HG02943 (cell line): ENCODE data around the gene CFAP68.
A peak's percentile ranks its signal among the peaks of the same experiment; 100 is the strongest.

Experiments
- ATAC-seq: cut with Tn5 transposase; IDR thresholded peaks from one replicate; pipeline ENCODE4 v1.9.1; 2021; ENCODE audit warnings: mild to moderate bottlenecking, low read depth, moderate library complexity; ENCODE audit not compliant: unreplicated experiment

The CFAP68 gene

GRCh38 chr11:111878849-111879636, at the start of gene CFAP68, which contains the start of gene FDXACB1:
TSS of gene CFAP68 (plus strand) at chr11:111879541. CDS start at chr11:111879561, 20 bp downstream.
TSS of gene FDXACB1 (minus strand) at chr11:111879165. CDS start at chr11:111879132, 33 bp downstream.
- peak; percentile 95 for ATAC-seq

GRCh38 chr11:111833524-111833923, 45.8 kb upstream of the CFAP68 start:
- no peak for ATAC-seq

GRCh38 chr11:111834432-111835163, 44.7 kb upstream of the CFAP68 start:
- no peak for ATAC-seq

GRCh38 chr11:111835665-111836064, 43.7 kb upstream of the CFAP68 start:
- no peak for ATAC-seq

- no peak for ATAC-seq
These were observed 43.2 kb upstream of the CFAP68 start for GRCh38 chr11:111836162-111836561.

GRCh38 chr11:111836721-111837120, 42.6 kb upstream of the CFAP68 start:
- ATAC-seq = peak; percentile 79

GRCh38 chr11:111837366-111837891, 41.9 kb upstream of the CFAP68 start:
- ATAC-seq = no peak

GRCh38 chr11:111838054-111838453, 41.3 kb upstream of the CFAP68 start:
- ATAC-seq = no peak

- no peak for ATAC-seq
These were observed 39.2 kb upstream of the CFAP68 start for GRCh38 chr11:111840143-111840542.

- ATAC-seq = no peak
These were observed 37.8 kb upstream of the CFAP68 start for GRCh38 chr11:111841370-111842053.

- ATAC-seq = no peak
These were observed 35.7 kb upstream of the CFAP68 start for GRCh38 chr11:111843661-111844060.

GRCh38 chr11:111845276-111846028, 33.9 kb upstream of the CFAP68 start:
- no peak for ATAC-seq

- ATAC-seq = no peak
These were observed 33.3 kb upstream of the CFAP68 start for GRCh38 chr11:111846063-111846462.

- ATAC-seq = no peak
These were observed 32.7 kb upstream of the CFAP68 start for GRCh38 chr11:111846636-111847035.

- no peak for ATAC-seq
These were observed 29.7 kb upstream of the CFAP68 start for GRCh38 chr11:111849631-111850030.

- no peak for ATAC-seq
These were observed 28.3 kb upstream of the CFAP68 start for GRCh38 chr11:111851067-111851466.

GRCh38 chr11:111851636-111852035, 27.7 kb upstream of the CFAP68 start:
- no peak for ATAC-seq

GRCh38 chr11:111852103-111852502, 27.2 kb upstream of the CFAP68 start:
- ATAC-seq = no peak

- ATAC-seq = no peak
These were observed 23.8 kb upstream of the CFAP68 start for GRCh38 chr11:111855506-111855905.

- ATAC-seq = no peak
These were observed 19.1 kb upstream of the CFAP68 start for GRCh38 chr11:111860257-111860656.
